Heart left ventricle (tissue), 16 donors: ENCODE results near the gene PHACTR3. TPM values are rescaled to one million over a fixed set of nuclear protein-coding genes. Genes with fewer than 3 reads are reported as not detected.
A peak's percentile ranks its signal among the peaks of the same experiment; 100 is the strongest.

Experiments used
- ATAC-seq, 4 donors: fragments of 200-7000 bp; cut with Tn5 transposase; one replicate each; pipeline ENCODE4 v1.9.1; 2020 to 2022; ENCODE audit warnings: moderate library complexity in 4 of 4, mild to moderate bottlenecking in 3 of 4, moderate number of reproducible peaks in 1 of 4
- DNase-seq, 5 donors: peaks; one replicate each; pipeline ENCODE4 v3.0.0-alpha.2; 2020
- H3K27ac ChIP-seq, 12 donors: fragments of 200-600 bp; sonication (generic) in 4 of 12; one replicate each; pipeline versions ENCODE4 v1.5.0 to v1.8.0; 2016 to 2022; ENCODE audit warnings: mild to moderate bottlenecking in 2 of 12
- H3K27me3 ChIP-seq, 9 donors: fragments of 200-600 bp; sonication (generic) in 2 of 9; one replicate each; pipeline versions ENCODE4 v1.5.1 to v1.8.0; 2016 to 2022; ENCODE audit warnings: mild to moderate bottlenecking in 3 of 9
- H3K36me3 ChIP-seq, 9 donors: fragments of 200-600 bp; sonication (generic) in 2 of 9; one replicate each; pipeline versions ENCODE4 v1.5.0 to v1.8.0; 2018 to 2022; ENCODE audit warnings: mild to moderate bottlenecking in 2 of 9
- H3K4me1 ChIP-seq, 12 donors: fragments of 200-600 bp; sonication (generic) in 4 of 12; one replicate each; pipeline versions ENCODE4 v1.5.0 to v1.8.0; 2016 to 2022; ENCODE audit warnings: mild to moderate bottlenecking in 3 of 12
- H3K4me3 ChIP-seq, 12 donors: fragments of 200-600 bp; sonication (generic) in 4 of 12; one replicate each; pipeline versions ENCODE4 v1.5.0 to v1.8.0; 2017 to 2022; ENCODE audit warnings: mild to moderate bottlenecking in 9 of 12, moderate library complexity in 4 of 12
- H3K9me3 ChIP-seq, 12 donors: fragments of 200-600 bp; sonication (generic) in 4 of 12; one replicate each; pipeline versions ENCODE4 v1.5.0 to v1.8.0; 2016 to 2022; ENCODE audit warnings: mild to moderate bottlenecking in 1 of 12
- CTCF ChIP-seq, 12 donors: fragments of 200-600 bp; sonication (generic) in 4 of 12; IDR thresholded peaks; one replicate each; pipeline versions ENCODE4 v1.5.0 to v1.8.0; 2018 to 2022; ENCODE audit warnings: antibody characterized with exemption in 12 of 12, mild to moderate bottlenecking in 5 of 12
- POLR2A ChIP-seq, 2 donors: fragments of 450-650 bp; IDR thresholded peaks; one replicate each; pipeline ENCODE4 v1.6.1; 2017; ENCODE audit warnings: antibody characterized with exemption in 2 of 2, mild to moderate bottlenecking in 2 of 2, moderate library complexity in 2 of 2
- WGBS, 4 donors: extraction: QIAGEN DNeasy Blood & Tissue Kit in 2 of 4; methylation state at CpG; one replicate each; pipeline versions ENCODE4 v1.1.5 to v1.1.7; 2013 to 2018; 5-methylcytosine and 5-hydroxymethylcytosine counted together
- intact Hi-C, 10 donors: fragments of 100-400 bp; cut with DNase I; formaldehyde crosslinking; loops; one replicate each; pipeline versions ENCODE4 v1.11.1 to v1.14.2; 2022
- polyA plus RNA-seq, 2 donors: library from polyadenylated mRNA; stranded (reverse); fragments of 200-250 nt; gene quantifications; one replicate each; pipeline ENCODE4 v1.2.3, GENCODE V29; 2013
- total RNA-seq, 9 donors: library from RNA; depleted of rRNA in 2 of 9; stranded (reverse); fragments of >200 nt in 2 of 9; fragmentation: NEBNext Ultra II Directional in 3 of 9; extraction: Animal tissue kit (Norgen Biotek cat#: 25700) in 3 of 9; gene quantifications; one replicate each; pipeline versions ENCODE4 v1.1.0 to v1.2.4, GENCODE V29; 2016 to 2023
- donor health status: ischemic (EF 13 %, LVEDD 7.1; RV severe dilation, severe dysfunction).
- donor health status: healthy with polysubstance abuse.
- donor health status: DM: no; HTN: yes; CAD: no.
- donor health status: DM: no; HTN: no; CAD: no.
- donor health status: ischemic (EF 25% LVEDD 6.9; RV normal size, moderate dysfunction).
- donor health status: ischemic (EF 25% LVEDD 5.7; RV mildly dilated, moderate dysfunction).
- donor health status: healthy.
- donor health status: DM: yes; HTN: yes; CAD: no.
- donor health status: ischemic (EF 35%, LVEDD 5.7; RV mildly dilated, moderate dysfunction).
- donor health status: nonischemic (EF 11% LVEDD 7.7; RV severe dilation, severe dysfunction).
- donor health status: DM: yes; HTN: yes; CAD: no.
- donor health status: PGD.
- donor health status: ischemic (EF 29% LVEDD 5.4; RV normal size, mild dysfunction).
- donor health status: nonischemic (EF 23%, LVEDD 6.1; RV moderate dilation, normal function).

PHACTR3 gene
- total and polyA plus RNA-seq, 11 donors: 0.19 to 14.6 (median 3.5) TPM

GRCh38 chr20:59571551-59572314 lies 32.6 kb upstream of the PHACTR3 start:
- intact Hi-C loops: loop anchor here in 5 of 10 donors (2.0 kb wide), 1 partner anchor 179 kb away; no protein-coding TSS in a partner anchor
- DNase-seq: peak; percentile 47 to 77 (median 71)
- H3K27me3 ChIP-seq: peaks cover 0 to 56% (median 7%) of the 10 kb centered on the region in 9 donors

GRCh38 chr20:59572515-59572914 lies 31.8 kb upstream of the PHACTR3 start:
- DNase-seq: no peak
- H3K36me3 ChIP-seq: no peaks in the 10 kb centered on the region
- intact Hi-C loops: no loop called here
- peaks cover 0 to 61% (median 11%) of the 10 kb centered on the region in 9 donors for H3K27me3 ChIP-seq
- H3K9me3 ChIP-seq: no peaks in the 10 kb centered on the region
- no peak for ATAC-seq
- WGBS, 4 donors: 92 to 97% (median 95%) methylated on average over 4 of the region's 4 CpGs
- H3K4me1 ChIP-seq: peaks cover 0 to 15% (median 1%) of the 10 kb centered on the region in 12 donors
- TF ChIP-seq POLR2A (IDR thresholded peaks at IDR 0.05) (no peak), CTCF (IDR thresholded peaks at IDR 0.05) (no peak)
- no peak overlapping the region for H3K4me3 ChIP-seq
- no peak overlapping the region for H3K27ac ChIP-seq

More at GRCh38 chr20:59571551-59572314, 32.6 kb upstream of the PHACTR3 start:
- WGBS, 4 donors: 13 to 20% (median 14%) methylated on average over 22 to 28 of the region's 28 CpGs
- ATAC-seq: peak; percentile 44 to 77 (median 64)
- H3K9me3 ChIP-seq: no peaks in the 10 kb centered on the region
- H3K27ac ChIP-seq: peak overlapping the region in 8 of 12 donors; percentile 6 to 53 (median 40)
- H3K4me3 ChIP-seq: peak overlapping the region in 11 of 12 donors; percentile 10 to 55 (median 43)
- TF ChIP-seq CTCF (IDR thresholded peaks at IDR 0.05): peak; percentile 88 to 98 (median 96)
- no peak for TF ChIP-seq POLR2A (IDR thresholded peaks at IDR 0.05)
- peaks cover 0 to 9% (median 0%) of the 10 kb centered on the region in 12 donors for H3K4me1 ChIP-seq
- H3K36me3 ChIP-seq: no peaks in the 10 kb centered on the region

- H3K4me1 ChIP-seq: peaks cover 0 to 17% (median 1%) of the 10 kb centered on the region in 12 donors
- ATAC-seq: no peak
- H3K27ac ChIP-seq: no peak overlapping the region
- no peaks in the 10 kb centered on the region for H3K9me3 ChIP-seq
- TF ChIP-seq CTCF (IDR thresholded peaks at IDR 0.05): no peak
- TF ChIP-seq POLR2A (IDR thresholded peaks at IDR 0.05): no peak
- 82 to 96% (median 89%) methylated on average over 8 of the region's 8 CpGs for WGBS, 4 donors
- no peak for DNase-seq
- intact Hi-C loops: loop anchor here in 1 of 10 donors (1.0 kb wide), 1 partner anchor 177 kb away; no protein-coding TSS in a partner anchor
- H3K4me3 ChIP-seq: no peak overlapping the region
- H3K27me3 ChIP-seq: peaks cover 0 to 66% (median 11%) of the 10 kb centered on the region in 9 donors
- no peaks in the 10 kb centered on the region for H3K36me3 ChIP-seq
Measured at GRCh38 chr20:59573837-59574236, 30.5 kb upstream of the PHACTR3 start.

GRCh38 chr20:59574308-59574707 lies 30.0 kb upstream of the PHACTR3 start:
- DNase-seq: no peak
- intact Hi-C loops: no loop called here
- ATAC-seq: no peak
- no peak overlapping the region for H3K27ac ChIP-seq
- peaks cover 0 to 69% (median 14%) of the 10 kb centered on the region in 9 donors for H3K27me3 ChIP-seq
- WGBS, 4 donors: 35 to 80% (median 69%) methylated on average over 1 to 3 of the region's 3 CpGs
- H3K4me1 ChIP-seq: peaks cover 0 to 17% (median 1%) of the 10 kb centered on the region in 12 donors
- no peaks in the 10 kb centered on the region for H3K36me3 ChIP-seq
- no peaks in the 10 kb centered on the region for H3K9me3 ChIP-seq
- no peak overlapping the region for H3K4me3 ChIP-seq
- TF ChIP-seq POLR2A (IDR thresholded peaks at IDR 0.05) (no peak), CTCF (IDR thresholded peaks at IDR 0.05) (no peak)
